ENCODE data around the gene FXYD6.

DNA sequence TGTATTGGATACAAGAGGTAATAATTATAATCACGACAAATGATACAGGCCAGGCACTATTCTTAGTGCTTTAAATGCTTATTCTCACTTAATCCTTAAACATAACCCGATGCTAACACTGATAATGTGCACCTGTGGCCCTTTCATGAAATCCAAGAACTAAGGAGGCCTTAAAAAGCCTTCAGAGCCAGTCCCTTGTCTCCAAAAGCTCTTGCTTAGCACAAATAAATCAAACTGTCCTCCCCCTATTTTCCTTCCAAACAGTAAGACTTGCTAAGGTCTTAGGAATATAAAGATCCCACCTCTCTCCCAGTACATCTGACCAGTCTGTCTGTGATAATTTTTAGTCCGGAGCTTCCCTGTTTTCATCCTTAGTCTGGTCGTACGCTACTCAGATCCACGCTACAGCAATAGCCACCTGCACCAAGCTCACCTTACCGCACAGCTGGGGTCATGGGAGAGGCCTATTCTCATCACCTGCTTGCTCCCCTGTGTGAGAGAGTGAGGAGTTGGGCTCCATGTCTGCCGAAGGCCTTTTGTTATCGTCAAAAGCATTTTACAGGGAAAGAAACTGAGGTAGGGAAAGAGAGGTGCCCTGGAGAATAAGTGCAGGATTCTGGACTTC, 16.9 kb downstream of the FXYD6 start:
- TF ChIP-seq, protein P1, sequence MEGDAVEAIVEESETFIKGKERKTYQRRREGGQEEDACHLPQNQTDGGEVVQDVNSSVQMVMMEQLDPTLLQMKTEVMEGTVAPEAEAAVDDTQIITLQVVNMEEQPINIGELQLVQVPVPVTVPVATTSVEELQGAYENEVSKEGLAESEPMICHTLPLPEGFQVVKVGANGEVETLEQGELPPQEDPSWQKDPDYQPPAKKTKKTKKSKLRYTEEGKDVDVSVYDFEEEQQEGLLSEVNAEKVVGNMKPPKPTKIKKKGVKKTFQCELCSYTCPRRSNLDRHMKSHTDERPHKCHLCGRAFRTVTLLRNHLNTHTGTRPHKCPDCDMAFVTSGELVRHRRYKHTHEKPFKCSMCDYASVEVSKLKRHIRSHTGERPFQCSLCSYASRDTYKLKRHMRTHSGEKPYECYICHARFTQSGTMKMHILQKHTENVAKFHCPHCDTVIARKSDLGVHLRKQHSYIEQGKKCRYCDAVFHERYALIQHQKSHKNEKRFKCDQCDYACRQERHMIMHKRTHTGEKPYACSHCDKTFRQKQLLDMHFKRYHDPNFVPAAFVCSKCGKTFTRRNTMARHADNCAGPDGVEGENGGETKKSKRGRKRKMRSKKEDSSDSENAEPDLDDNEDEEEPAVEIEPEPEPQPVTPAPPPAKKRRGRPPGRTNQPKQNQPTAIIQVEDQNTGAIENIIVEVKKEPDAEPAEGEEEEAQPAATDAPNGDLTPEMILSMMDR (IDR thresholded peaks at IDR 0.05; ENCODE audit: insufficient read depth, low read depth, low read length): no peak
- no peak for TF ChIP-seq EZH2 (IDR thresholded peaks at IDR 0.05; ENCODE audit: insufficient read depth, low read length)
